Cardiac ventricle fibroblast (primary cell): ENCODE measurements around the gene PDF. TPM values are rescaled to one million over a fixed set of nuclear protein-coding genes. Genes with fewer than 3 reads are reported as not detected.

Experiments
- total RNA-seq: library from RNA; depleted of rRNA; stranded (reverse); fragments of >200 nt; gene quantifications from 2 replicates; pipeline ENCODE4 v1.2.3, GENCODE V29; 2015

The PDF gene, protein sequence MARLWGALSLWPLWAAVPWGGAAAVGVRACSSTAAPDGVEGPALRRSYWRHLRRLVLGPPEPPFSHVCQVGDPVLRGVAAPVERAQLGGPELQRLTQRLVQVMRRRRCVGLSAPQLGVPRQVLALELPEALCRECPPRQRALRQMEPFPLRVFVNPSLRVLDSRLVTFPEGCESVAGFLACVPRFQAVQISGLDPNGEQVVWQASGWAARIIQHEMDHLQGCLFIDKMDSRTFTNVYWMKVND
- 14.8 and 17.0 TPM in 2 replicates for total RNA-seq

DNA sequence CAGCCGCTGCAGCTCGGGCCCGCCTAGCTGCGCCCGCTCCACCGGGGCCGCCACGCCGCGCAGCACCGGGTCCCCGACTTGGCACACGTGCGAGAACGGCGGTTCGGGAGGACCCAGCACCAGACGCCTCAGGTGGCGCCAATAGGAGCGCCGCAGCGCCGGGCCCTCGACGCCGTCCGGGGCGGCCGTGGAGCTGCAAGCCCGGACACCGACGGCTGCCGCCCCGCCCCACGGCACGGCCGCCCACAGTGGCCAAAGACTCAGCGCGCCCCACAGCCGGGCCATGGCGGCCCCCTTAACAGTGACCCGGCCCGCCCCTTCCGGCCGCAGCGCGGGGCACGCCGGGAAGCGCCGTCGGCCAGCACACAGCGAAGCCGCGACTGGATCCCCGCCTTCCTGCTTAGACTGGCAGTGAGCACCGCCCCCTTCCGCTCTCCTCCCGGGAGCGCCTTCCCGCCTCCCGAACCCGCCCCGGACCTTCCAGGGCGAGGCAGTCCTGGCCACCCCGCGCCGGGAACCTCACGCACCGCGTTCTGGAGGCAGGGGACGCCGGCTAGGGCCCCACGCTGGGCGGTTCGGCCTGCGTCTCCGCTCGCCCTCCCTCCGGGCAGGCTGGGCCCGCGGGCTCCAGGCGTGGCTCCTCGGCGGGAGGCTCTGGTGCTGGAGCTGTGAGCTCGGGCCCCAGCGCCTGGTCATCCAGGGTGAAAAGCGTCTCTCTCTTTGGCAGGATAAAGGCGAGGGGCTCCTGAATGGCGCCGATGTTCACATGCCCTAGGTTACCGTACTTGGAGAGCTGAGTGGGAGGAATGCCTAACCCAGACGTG is at the start of gene PDF:
PDF (minus strand) TSS at position 303 of the 824 bp plus-strand sequence; CDS start at position 285, 18 bp downstream.

DNA sequence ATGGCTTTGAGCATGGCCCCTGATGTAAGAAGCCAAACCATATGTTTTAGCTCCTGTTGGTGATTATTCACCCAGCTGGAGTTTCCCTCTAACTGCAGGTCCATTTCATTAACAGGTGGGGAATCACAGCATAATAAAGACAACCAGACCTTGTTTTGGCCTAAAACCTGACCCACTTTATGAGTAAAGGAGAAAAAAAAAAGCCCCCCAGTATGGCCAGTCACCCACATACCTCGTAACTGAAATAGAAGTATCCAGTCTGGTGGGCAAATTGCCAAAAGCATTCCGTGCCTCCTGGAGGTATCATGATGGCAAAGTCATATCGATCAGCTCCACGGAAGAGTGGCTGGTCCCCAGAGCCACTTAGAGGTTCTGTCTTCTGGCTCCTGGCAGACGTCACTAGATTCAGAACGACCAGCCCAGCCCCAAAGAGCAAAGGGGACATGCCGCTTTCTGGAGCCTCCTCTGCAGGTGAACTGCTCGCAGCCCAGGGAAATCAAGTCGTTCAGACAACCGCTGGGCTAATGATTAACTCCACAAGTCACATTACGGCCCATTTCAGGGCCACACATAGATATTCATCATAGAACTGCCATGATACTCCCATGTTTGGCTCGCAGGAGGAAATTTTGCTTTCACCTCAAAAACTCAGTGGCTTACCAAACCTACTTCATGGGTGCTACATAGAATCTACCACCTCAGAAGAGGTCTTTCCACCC is 21.1 kb upstream of the PDF start, which contains the start of gene TMED6:
TMED6 (minus strand) TSS at position 478 of the 719 bp plus-strand sequence; CDS start at position 445, 33 bp downstream.

DNA sequence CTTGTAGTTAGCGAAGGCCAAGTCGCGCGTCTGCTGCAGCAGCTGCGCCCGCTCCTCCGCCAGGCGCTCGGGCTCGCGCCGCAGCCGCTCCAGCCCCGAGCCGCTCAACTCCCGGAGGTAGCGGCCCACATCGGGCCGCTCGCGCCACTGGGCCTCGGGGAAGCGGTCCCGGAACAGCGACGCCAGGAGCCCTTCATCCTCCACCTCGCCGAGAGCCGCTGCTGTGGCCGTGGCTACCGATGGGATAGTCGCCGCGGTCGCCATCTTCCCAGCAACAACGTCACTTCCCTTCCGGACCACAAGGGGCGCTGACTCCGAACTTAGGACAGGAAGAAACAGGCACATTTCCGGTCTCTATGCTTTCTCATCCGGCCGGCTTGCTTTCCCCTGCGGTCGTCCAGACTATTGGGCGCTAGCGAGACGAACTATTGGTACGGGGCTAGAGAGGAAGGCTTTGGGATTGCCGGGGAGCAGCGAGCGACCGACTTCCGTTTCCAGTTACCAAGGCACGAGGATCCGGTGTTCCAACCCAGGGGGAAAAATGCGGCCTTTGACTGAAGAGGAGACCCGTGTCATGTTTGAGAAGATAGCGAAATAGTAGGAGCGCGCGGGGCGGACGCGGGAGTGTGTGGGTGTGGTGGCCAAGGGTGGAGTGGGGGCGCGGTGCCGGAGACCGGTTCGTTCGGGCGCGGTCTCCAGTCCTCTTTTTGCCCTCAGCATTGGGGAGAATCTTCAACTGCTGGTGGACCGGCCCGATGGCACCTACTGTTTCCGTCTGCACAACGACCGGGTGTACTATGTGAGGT is 9.1 kb upstream of the PDF start, which contains the start of the genes COG8 and NIP7:
COG8 (minus strand) TSS at position 276 of the 806 bp plus-strand sequence; CDS start at position 264, 12 bp downstream.
NIP7 (plus strand) TSS at position 484 of the 806 bp plus-strand sequence; CDS start at position 542, 58 bp downstream.

DNA sequence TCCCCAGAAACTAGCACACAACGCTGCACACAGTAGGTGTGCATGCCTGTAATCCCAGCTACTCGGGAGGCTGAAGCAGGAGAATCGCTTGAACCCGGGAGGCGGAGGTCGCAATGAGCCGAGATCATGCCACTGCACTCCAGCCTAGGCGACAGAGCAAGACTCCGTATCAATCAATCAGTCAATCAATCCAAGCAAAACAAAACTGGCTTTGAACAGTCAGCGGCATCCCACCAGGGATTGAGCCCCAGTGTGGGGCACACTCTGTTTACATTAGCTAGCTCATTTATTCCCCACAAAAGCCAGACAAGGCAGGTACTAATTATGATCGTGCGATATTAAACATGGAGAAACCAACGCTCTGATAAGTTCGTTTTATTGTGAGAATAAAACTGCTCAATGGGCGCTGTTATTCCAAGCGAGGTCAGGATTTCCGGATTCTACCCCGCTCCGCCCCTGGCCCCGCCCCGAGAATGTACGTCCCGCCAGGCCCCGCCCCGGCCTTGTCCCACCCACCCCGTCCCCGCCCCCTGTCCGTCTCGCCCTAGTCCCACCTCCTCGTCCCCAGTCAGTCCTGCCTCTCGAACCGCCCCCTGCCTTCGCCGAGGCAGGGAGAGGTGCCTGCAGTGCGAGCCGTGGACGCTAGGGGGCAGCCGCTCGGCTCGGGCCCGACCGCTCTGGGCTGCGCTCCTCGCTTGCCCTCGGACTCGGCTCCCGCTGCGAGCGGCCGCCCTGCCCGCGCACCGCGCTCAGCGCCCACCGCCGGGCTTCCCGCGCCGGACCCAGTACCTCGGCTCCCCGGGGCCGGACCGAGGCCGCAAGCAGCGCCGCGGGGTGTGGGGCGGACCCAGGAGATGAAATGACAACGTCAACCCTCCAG is 19.5 kb downstream of the PDF start, which contains the start of gene VPS4A:
VPS4A (plus strand) TSS at position 698 of the 880 bp plus-strand sequence; CDS start at position 860, 162 bp downstream.

Other genes starting within 250 kb of the PDF start
- gene HAS3, start 224.9 kb downstream of the PDF start, total RNA-seq = 0.05 TPM in 1 of 2 replicates, not detected in the other
- 79.6 and 84.0 TPM in 2 replicates for gene CHTF8, start 198.0 kb downstream of the PDF start, total RNA-seq
- 19.3 and 30.2 TPM in 2 replicates for gene UTP4, start 197.9 kb downstream of the PDF start, total RNA-seq
- 31.5 and 34.5 TPM in 2 replicates for gene SNTB2, start 143.4 kb downstream of the PDF start, total RNA-seq
- gene VPS4A, start 19.2 kb downstream of the PDF start, total RNA-seq = 24.6 and 32.1 TPM in 2 replicates
- gene COG8, start 9.0 kb upstream of the PDF start, total RNA-seq = 42.7 and 52.4 TPM in 2 replicates
- gene NIP7, start 9.2 kb upstream of the PDF start, total RNA-seq = 13.4 and 18.2 TPM in 2 replicates
- not detected in 2 replicates for gene TMED6, start 21.2 kb upstream of the PDF start, total RNA-seq
- gene TERF2, start 55.4 kb upstream of the PDF start, total RNA-seq = 14.0 and 16.2 TPM in 2 replicates
- gene CYB5B, start 94.0 kb upstream of the PDF start, total RNA-seq = 26.5 and 33.2 TPM in 2 replicates
- gene NFAT5, start 235.4 kb upstream of the PDF start, total RNA-seq = 22.3 and 28.0 TPM in 2 replicates